Stimulated activated CD8-positive, alpha-beta memory T cell treated with anti-CD3 and anti-CD28 coated beads, Interleukin-15, amount 100 ng/mL, for 48 hours (primary cell): ENCODE results near the gene PRRT2.
A peak's percentile ranks its signal among the peaks of the same experiment; 100 is the strongest.
"Not testable (repeated sequence)": the region's sequence is repeated elsewhere in the genome, so short reads cannot be mapped to it uniquely, and the experiment has no call there.

ENCODE experiments used
- DNase-seq, 2 donors: peaks; one replicate each; pipeline ENCODE4 v3.0.0-alpha.2; 2020; ENCODE audit warnings: low read depth in 2 of 2

Gene PRRT2

GRCh38 chr16:29790949-29791844, 20.8 kb upstream of the PRRT2 start:
- DNase-seq: no peak

GRCh38 chr16:29791845-29792807, 19.9 kb upstream of the PRRT2 start:
- no peak for DNase-seq

- DNase-seq: not testable (repeated sequence)
Observed at GRCh38 chr16:29793153-29793552, 18.8 kb upstream of the PRRT2 start.

- DNase-seq: no peak
Observed at GRCh38 chr16:29794231-29794710, 17.7 kb upstream of the PRRT2 start.

- no peak for DNase-seq
Observed at GRCh38 chr16:29802416-29802935, 9.5 kb upstream of the PRRT2 start.

GRCh38 chr16:29804020-29804419, 8.0 kb upstream of the PRRT2 start:
- DNase-seq: no peak

- no peak for DNase-seq
Observed at GRCh38 chr16:29804455-29805231, 7.3 kb upstream of the PRRT2 start.

GRCh38 chr16:29805232-29806098, 6.5 kb upstream of the PRRT2 start:
- peak; percentile 95 to 98 for DNase-seq

- no peak for DNase-seq
Observed at GRCh38 chr16:29806099-29806579, 5.9 kb upstream of the PRRT2 start, which contains the start of gene MAZ. Gene MAZ, plus strand, starts transcription at chr16:29806529. Its CDS starts 173 bp downstream, at chr16:29806702.

GRCh38 chr16:29806641-29807425, 5.2 kb upstream of the PRRT2 start:
- peak in 1 of 2 donors; percentile 58 for DNase-seq

GRCh38 chr16:29807426-29808218, 4.4 kb upstream of the PRRT2 start:
- DNase-seq: peak; percentile 88 to 90

- DNase-seq: no peak
Observed at GRCh38 chr16:29808219-29808900, 3.6 kb upstream of the PRRT2 start.

GRCh38 chr16:29809031-29809747, 2.8 kb upstream of the PRRT2 start:
- DNase-seq: no peak

- peak in 1 of 2 donors; percentile 42 for DNase-seq
Observed at GRCh38 chr16:29809850-29810698, 1.9 kb upstream of the PRRT2 start.

GRCh38 chr16:29810699-29811169, 1.3 kb upstream of the PRRT2 start:
- DNase-seq: no peak
